H9 (cell line): ENCODE data around the gene TMEM132C. TPM values are rescaled to one million over a fixed set of nuclear protein-coding genes. Genes with fewer than 3 reads are reported as not detected.

Experiments
- DNase-seq: peaks from one replicate; pipeline ENCODE4 v3.0.0-alpha.2; 2017
- H2AFZ ChIP-seq: one replicate; pipeline ENCODE4 v1.6.1; 2013; ENCODE audit warnings: mild to moderate bottlenecking, low read length, control low read depth, moderate library complexity
- H2AK5ac ChIP-seq: 2 replicates; pipeline ENCODE4 v1.6.1; 2013; ENCODE audit warnings: low read length, control low read depth, mixed read lengths; ENCODE audit not compliant: insufficient read length
- H2BK120ac ChIP-seq: one replicate; pipeline ENCODE4 v1.6.1; 2013; ENCODE audit warnings: low read depth, mild to moderate bottlenecking, low read length, control low read depth, inconsistent platforms; ENCODE audit not compliant: poor library complexity, severe bottlenecking
- H2BK12ac ChIP-seq: 2 replicates; pipeline ENCODE4 v1.6.1; 2013; ENCODE audit warnings: low read length, control low read depth, mixed read lengths, low read depth; ENCODE audit not compliant: insufficient read length
- H2BK15ac ChIP-seq: 2 replicates; pipeline ENCODE4 v1.6.1; 2013; ENCODE audit warnings: low read depth, low read length, control low read depth
- H2BK20ac ChIP-seq: one replicate; pipeline ENCODE4 v1.6.1; 2013; ENCODE audit warnings: low read depth, mild to moderate bottlenecking, low read length, control low read depth, inconsistent platforms; ENCODE audit not compliant: poor library complexity, severe bottlenecking
- H2BK5ac ChIP-seq: 2 replicates; pipeline ENCODE4 v1.6.1; 2013; ENCODE audit warnings: low read length, control low read depth, mixed read lengths; ENCODE audit not compliant: insufficient read length
- H3K14ac ChIP-seq: 2 replicates; pipeline ENCODE4 v1.6.1; 2013; ENCODE audit warnings: low read length, control low read depth; ENCODE audit not compliant: insufficient read depth
- H3K18ac ChIP-seq: 2 replicates; pipeline ENCODE4 v1.6.1; 2013; ENCODE audit warnings: low read depth, mild to moderate bottlenecking, mixed read lengths, low read length, control low read depth; ENCODE audit not compliant: insufficient read length
- H3K23ac ChIP-seq: 2 replicates; pipeline ENCODE4 v1.6.1; 2013; ENCODE audit warnings: low read length, control low read depth, mixed read lengths, low read depth; ENCODE audit not compliant: insufficient read length
- H3K23me2 ChIP-seq: 2 replicates; pipeline ENCODE4 v1.6.1; 2013; ENCODE audit warnings: low read depth, mild to moderate bottlenecking, mixed read lengths, low read length, control low read depth; ENCODE audit not compliant: insufficient read length, poor library complexity, severe bottlenecking
- H3K27ac ChIP-seq: 2 replicates; pipeline ENCODE4 v1.5.1; 2013; ENCODE audit warnings: low read length, control low read depth, mixed read lengths, low read depth; ENCODE audit not compliant: insufficient read length
- H3K27me3 ChIP-seq: 2 replicates; pipeline ENCODE4 v1.6.1; 2013; ENCODE audit warnings: low read length, control low read depth, inconsistent platforms; ENCODE audit not compliant: insufficient read depth
- H3K4ac ChIP-seq: 2 replicates; pipeline ENCODE4 v1.6.1; 2013; ENCODE audit warnings: low read depth, mild to moderate bottlenecking, control low read depth, inconsistent platforms, low read length, moderate library complexity
- H3K4me1 ChIP-seq: 2 replicates; pipeline ENCODE4 v1.6.1; 2013; ENCODE audit warnings: low read length, control low read depth, inconsistent platforms; ENCODE audit not compliant: insufficient read depth
- H3K4me2 ChIP-seq: 2 replicates; pipeline ENCODE4 v1.6.1; 2013; ENCODE audit warnings: low read length, control low read depth, mixed read lengths; ENCODE audit not compliant: insufficient read length, insufficient read depth
- H3K56ac ChIP-seq: 2 replicates; pipeline ENCODE4 v1.6.1; 2013; ENCODE audit warnings: low read depth, mild to moderate bottlenecking, mixed read lengths, low read length, control low read depth; ENCODE audit not compliant: insufficient read length
- H3K79me1 ChIP-seq: 2 replicates; pipeline ENCODE4 v1.6.1; 2013; ENCODE audit warnings: low read depth, mild to moderate bottlenecking, moderate library complexity, low read length, control low read depth, inconsistent platforms; ENCODE audit not compliant: insufficient read depth, poor library complexity, severe bottlenecking
- H3K79me2 ChIP-seq: 2 replicates; pipeline ENCODE4 v1.6.1; 2013; ENCODE audit warnings: low read length, control low read depth, inconsistent platforms; ENCODE audit not compliant: insufficient read depth
- H3K9ac ChIP-seq: 2 replicates; pipeline ENCODE4 v1.6.1; 2013; ENCODE audit warnings: low read length, control low read depth, mixed read lengths; ENCODE audit not compliant: insufficient read length; ENCODE audit errors: extremely low read depth
- H3K9me3 ChIP-seq: one replicate; pipeline ENCODE4 v1.6.1; 2013; ENCODE audit warnings: low read depth, low read length, inconsistent platforms; ENCODE audit not compliant: control insufficient read depth
- H3T11ph ChIP-seq: one replicate; pipeline ENCODE4 v1.6.1; 2013; ENCODE audit warnings: mild to moderate bottlenecking, low read length, control low read depth, inconsistent platforms
- H4K20me1 ChIP-seq: one replicate; pipeline ENCODE4 v1.6.1; 2013; ENCODE audit not compliant: control insufficient read depth, insufficient read length, insufficient read depth
- H4K5ac ChIP-seq: 2 replicates; pipeline ENCODE4 v1.6.1; 2013; ENCODE audit warnings: low read depth, mild to moderate bottlenecking, mixed read lengths, low read length, control low read depth; ENCODE audit not compliant: insufficient read length
- H4K8ac ChIP-seq: replicated peaks from 2 replicates; pipeline ENCODE4 v1.6.1; 2013; ENCODE audit warnings: low read length, control low read depth, mixed read lengths, low read depth; ENCODE audit not compliant: insufficient read length
- H4K91ac ChIP-seq: 2 replicates; pipeline ENCODE4 v1.6.1; 2013; ENCODE audit warnings: low read depth, mild to moderate bottlenecking, moderate library complexity, mixed read lengths, low read length, control low read depth; ENCODE audit not compliant: insufficient read length
- H3K27ac Mint-ChIP-seq, 3 experiments: 2 replicates in 2 of 3; 3 replicates in 1 of 3; pipeline ENCODE4 v1.8.0; 2020 to 2021; ENCODE audit warnings: mixed read lengths in 3 of 3, mild to moderate bottlenecking in 1 of 3, moderate library complexity in 1 of 3
- H3K27me3 Mint-ChIP-seq: 2 replicates; pipeline ENCODE4 v1.8.0; 2021; ENCODE audit warnings: low read depth, mild to moderate bottlenecking, moderate library complexity, mixed read lengths
- H3K36me3 Mint-ChIP-seq, 3 experiments: 2 replicates in 2 of 3; 3 replicates in 1 of 3; pipeline ENCODE4 v1.8.0; 2020 to 2021; ENCODE audit warnings: low read depth in 3 of 3, mixed read lengths in 3 of 3; ENCODE audit not compliant: insufficient read depth in 1 of 3
- H3K4me1 Mint-ChIP-seq, 2 experiments: 2 replicates each; pipeline ENCODE4 v1.8.0; 2020; ENCODE audit warnings: mixed read lengths in 2 of 2
- H3K4me3 Mint-ChIP-seq, 2 experiments: 2 replicates in 1 of 2; 3 replicates in 1 of 2; pipeline ENCODE4 v1.8.0; 2020 to 2021; ENCODE audit warnings: mild to moderate bottlenecking in 2 of 2, mixed read lengths in 2 of 2, moderate library complexity in 1 of 2
- H3K9me3 Mint-ChIP-seq, 2 experiments: 2 replicates in 1 of 2; 3 replicates in 1 of 2; pipeline ENCODE4 v1.8.0; 2020; ENCODE audit warnings: mild to moderate bottlenecking in 2 of 2, mixed read lengths in 2 of 2, moderate library complexity in 1 of 2
- CTCF ChIP-seq: fragments of 200-600 bp; sonication (generic); conservative IDR thresholded peaks from 3 replicates; pipeline ENCODE4 v1.8.0; 2021; ENCODE audit warnings: antibody characterized with exemption, mild to moderate bottlenecking
- WGBS: extraction: QIAGEN DNeasy Blood & Tissue Kit; methylation state at CpG from one replicate; pipeline ENCODE4 v1.1.7; 2013; ENCODE audit warnings: missing lambda C conversion rate, low lambda C conversion rate, mixed read lengths; ENCODE audit not compliant: insufficient read length; ENCODE audit errors: extremely low coverage; 5-methylcytosine and 5-hydroxymethylcytosine counted together
- long read RNA-seq: library from polyadenylated mRNA; unstranded; transcript quantifications from one replicate; pipeline ENCODE4 v2.0.0, GENCODE V29; 2020
- total RNA-seq: library from RNA; stranded (reverse); gene quantifications from 2 replicates; pipeline ENCODE4 v1.2.1, GENCODE V29; 2021

Gene TMEM132C
- total RNA-seq: 0.22 and 0.24 TPM in 2 replicates
- long read RNA-seq, partial matches to known transcripts: 0 of 1 reads
- long read RNA-seq, other reads (novel, unspliced or antisense): 1 of 1 reads

DNA sequence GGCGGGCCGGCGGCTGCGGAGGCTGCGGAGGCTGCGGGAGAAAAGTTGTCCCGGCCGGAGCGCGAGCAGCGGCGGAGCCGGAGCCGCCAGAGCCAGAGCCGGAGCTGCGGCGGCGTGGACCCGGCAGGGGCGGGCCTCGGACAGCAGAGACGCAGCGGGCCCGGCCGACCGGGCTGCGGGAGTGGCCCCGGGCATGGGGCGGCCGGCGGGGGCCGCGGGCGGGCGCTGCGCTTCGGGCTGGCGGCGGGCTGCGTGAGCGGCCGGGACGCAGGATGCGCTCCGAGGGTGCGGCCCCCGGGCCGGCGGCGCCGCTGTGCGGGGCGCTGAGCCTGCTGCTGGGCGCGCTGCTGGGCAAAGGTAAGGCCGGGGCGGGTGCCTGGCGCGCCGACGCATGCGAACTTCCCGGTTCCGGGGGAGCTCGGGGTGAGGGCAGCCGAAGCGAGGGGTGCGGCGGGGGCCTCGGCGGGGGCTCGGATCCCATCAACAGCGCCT is at the start of gene TMEM132C:
Gene TMEM132C, plus strand, starts transcription at position 40 of the 492 bp plus-strand sequence. Its CDS starts 233 bp downstream, at position 273.
- Histone ChIP-seq H3K56ac (no peak within 1 kb of the TSS), H3K18ac (no peak within 1 kb of the TSS), H3K79me2 (no peaks in the 10 kb centered on the region), H3K9me3 (no peaks in the 10 kb centered on the region), H2BK120ac (no peak within 1 kb of the TSS), H3K14ac (no peak within 1 kb of the TSS; the same call in 1 of the 2 replicates), H3T11ph (no peak within 1 kb of the TSS), H2AK5ac (no peak within 1 kb of the TSS), H3K9ac (no peak within 1 kb of the TSS), H2AFZ (no peak within 1 kb of the TSS), H3K79me1 (no peaks in the 10 kb centered on the region), H3K27ac (no peak within 1 kb of the TSS), H3K4ac (no peak within 1 kb of the TSS), H4K8ac (no peak within 1 kb of the TSS), H2BK12ac (no peak within 1 kb of the TSS), H3K23ac (no peak within 1 kb of the TSS), H2BK20ac (no peak within 1 kb of the TSS), H2BK5ac (no peak within 1 kb of the TSS), H3K23me2 (peaks cover 15% of the 10 kb centered on the region), H4K20me1 (no peaks in the 10 kb centered on the region), H3K4me1 (0 out of 2 replicates have a peak, but pooled peaks cover 2% of the 10 kb centered on the region), H2BK15ac (no peak within 1 kb of the TSS), H3K27me3 (peaks cover 41% of the 10 kb centered on the region), H3K4me2 (peak within 1 kb of the TSS; percentile 55), H4K91ac (no peak within 1 kb of the TSS), H4K5ac (no peak within 1 kb of the TSS)
- peaks cover 0 to 8% (median 4%) of the 10 kb centered on the region in 3 experiments; a peak in 4 of 7 replicates for H3K36me3 Mint-ChIP-seq
- WGBS: no CpG with 5 or more reads among the region's 73 CpGs
- H3K4me1 Mint-ChIP-seq: peaks cover 13 to 34% of the 10 kb centered on the region in 2 experiments
- no peak within 1 kb of the TSS for H3K27ac Mint-ChIP-seq
- peak within 1 kb of the TSS; percentile 58 to 82 for H3K4me3 Mint-ChIP-seq
- peaks cover 47% of the 10 kb centered on the region for H3K27me3 Mint-ChIP-seq
- H3K9me3 Mint-ChIP-seq: peaks cover 10 to 16% of the 10 kb centered on the region in 2 experiments
- DNase-seq: no peak
- no peak for TF ChIP-seq CTCF
